GM21515 (cell line): ENCODE data around the gene GLIS2.

Experiments used
- ATAC-seq: cut with Tn5 transposase; IDR thresholded peaks from one replicate; pipeline ENCODE4 v1.9.1; 2021; ENCODE audit not compliant: unreplicated experiment

Gene GLIS2

GRCh38 chr16:4297480-4297879, 18.4 kb upstream of the GLIS2 start:
- no peak for ATAC-seq

- ATAC-seq, result no peak
These were observed 16.9 kb upstream of the GLIS2 start for GRCh38 chr16:4298761-4299522.

- ATAC-seq, result no peak
These were observed 14.7 kb upstream of the GLIS2 start for GRCh38 chr16:4301177-4301576.

- no peak for ATAC-seq
These were observed 13.9 kb upstream of the GLIS2 start for GRCh38 chr16:4301968-4302367.

- ATAC-seq, result no peak
These were observed 11.9 kb upstream of the GLIS2 start for GRCh38 chr16:4303973-4304372.

- no peak for ATAC-seq
These were observed 9.2 kb upstream of the GLIS2 start for GRCh38 chr16:4306470-4307214.

GRCh38 chr16:4307215-4308037, 8.4 kb upstream of the GLIS2 start:
- ATAC-seq, result peak; percentile 90

- ATAC-seq, result no peak
These were observed 6.6 kb upstream of the GLIS2 start for GRCh38 chr16:4309102-4309832.

- ATAC-seq, result no peak
These were observed 6.0 kb upstream of the GLIS2 start for GRCh38 chr16:4309833-4310266.

GRCh38 chr16:4313563-4314531, 2.0 kb upstream of the GLIS2 start:
- ATAC-seq, result no peak

- no peak for ATAC-seq
These were observed 1.2 kb upstream of the GLIS2 start for GRCh38 chr16:4314532-4315185.

GRCh38 chr16:4316108-4316863, 419 bp downstream of the GLIS2 start:
- no peak for ATAC-seq

GRCh38 chr16:4316864-4317531, 1.1 kb downstream of the GLIS2 start:
- no peak for ATAC-seq

GRCh38 chr16:4317532-4318450, 1.9 kb downstream of the GLIS2 start:
- no peak for ATAC-seq

GRCh38 chr16:4318451-4318910, 2.6 kb downstream of the GLIS2 start:
- ATAC-seq, result no peak

GRCh38 chr16:4318967-4319366, 3.1 kb downstream of the GLIS2 start:
- no peak for ATAC-seq
